HG03460 (cell line): ENCODE results near the gene RAB6B.

Experiments
- ATAC-seq: cut with Tn5 transposase; IDR thresholded peaks from one replicate; pipeline ENCODE4 v1.9.1; 2021; ENCODE audit not compliant: unreplicated experiment

RAB6B gene

DNA sequence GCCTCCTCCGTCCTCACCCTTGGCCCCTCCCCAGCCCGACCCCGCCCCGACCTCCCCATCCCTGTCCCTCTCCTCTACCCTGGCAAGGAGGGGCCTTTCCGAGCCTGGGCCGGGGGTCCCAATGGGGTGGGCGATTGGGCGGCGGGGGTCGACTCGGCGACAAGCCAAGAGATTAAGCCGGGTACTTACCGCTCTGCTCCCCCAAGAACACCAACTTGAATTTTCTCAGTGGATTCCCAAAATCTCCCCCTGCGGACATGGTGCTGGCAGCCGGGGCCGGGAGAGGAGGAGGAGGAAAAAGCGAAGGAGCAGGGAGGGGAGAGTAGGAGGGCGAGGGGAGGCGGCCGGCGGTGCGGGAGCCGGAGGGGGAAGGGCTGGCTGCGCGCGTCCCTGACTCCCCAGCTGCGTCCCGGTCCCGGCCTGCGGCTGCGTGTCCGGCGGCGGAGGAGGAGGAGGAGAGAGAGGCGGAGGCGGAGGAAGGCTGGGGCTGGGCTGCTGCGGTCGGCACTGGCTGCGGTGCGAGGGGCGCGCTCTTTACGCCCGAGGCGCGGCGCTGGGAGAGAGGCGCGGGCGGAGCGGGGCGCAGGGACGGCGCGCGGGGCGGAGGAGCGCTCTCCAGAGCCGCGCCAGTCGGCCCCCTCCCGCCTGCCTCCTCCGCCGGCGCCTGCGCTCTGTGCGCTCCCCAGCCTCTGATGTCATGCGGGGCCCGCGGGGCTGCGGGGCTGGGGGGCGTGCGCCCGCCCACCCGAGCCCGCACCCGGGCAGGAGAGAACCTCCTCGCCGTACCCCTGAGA is at the start of gene RAB6B:
RAB6B (minus strand) TSS at position 675 of the 794 bp plus-strand sequence; CDS start at position 259, 416 bp downstream.
- no peak for ATAC-seq

GRCh38 chr3:133944641-133945380 is 49.1 kb upstream of the RAB6B start:
- no peak for ATAC-seq

- no peak for ATAC-seq
Observed at GRCh38 chr3:133944181-133944580, 48.5 kb upstream of the RAB6B start.

GRCh38 chr3:133943639-133944141 is 48.0 kb upstream of the RAB6B start:
- no peak for ATAC-seq

GRCh38 chr3:133943031-133943535 is 47.4 kb upstream of the RAB6B start:
- ATAC-seq, result no peak

GRCh38 chr3:133941415-133941821 is 45.7 kb upstream of the RAB6B start:
- ATAC-seq, result no peak

GRCh38 chr3:133940536-133940935 is 44.9 kb upstream of the RAB6B start:
- ATAC-seq, result no peak

GRCh38 chr3:133939463-133939835 is 43.8 kb upstream of the RAB6B start:
- ATAC-seq, result no peak

GRCh38 chr3:133938770-133939462 is 43.2 kb upstream of the RAB6B start:
- no peak for ATAC-seq

GRCh38 chr3:133937756-133938601 is 42.3 kb upstream of the RAB6B start:
- ATAC-seq, result no peak

- no peak for ATAC-seq
Observed at GRCh38 chr3:133937061-133937686, 41.5 kb upstream of the RAB6B start.

GRCh38 chr3:133935843-133936769 is 40.4 kb upstream of the RAB6B start:
- no peak for ATAC-seq

DNA sequence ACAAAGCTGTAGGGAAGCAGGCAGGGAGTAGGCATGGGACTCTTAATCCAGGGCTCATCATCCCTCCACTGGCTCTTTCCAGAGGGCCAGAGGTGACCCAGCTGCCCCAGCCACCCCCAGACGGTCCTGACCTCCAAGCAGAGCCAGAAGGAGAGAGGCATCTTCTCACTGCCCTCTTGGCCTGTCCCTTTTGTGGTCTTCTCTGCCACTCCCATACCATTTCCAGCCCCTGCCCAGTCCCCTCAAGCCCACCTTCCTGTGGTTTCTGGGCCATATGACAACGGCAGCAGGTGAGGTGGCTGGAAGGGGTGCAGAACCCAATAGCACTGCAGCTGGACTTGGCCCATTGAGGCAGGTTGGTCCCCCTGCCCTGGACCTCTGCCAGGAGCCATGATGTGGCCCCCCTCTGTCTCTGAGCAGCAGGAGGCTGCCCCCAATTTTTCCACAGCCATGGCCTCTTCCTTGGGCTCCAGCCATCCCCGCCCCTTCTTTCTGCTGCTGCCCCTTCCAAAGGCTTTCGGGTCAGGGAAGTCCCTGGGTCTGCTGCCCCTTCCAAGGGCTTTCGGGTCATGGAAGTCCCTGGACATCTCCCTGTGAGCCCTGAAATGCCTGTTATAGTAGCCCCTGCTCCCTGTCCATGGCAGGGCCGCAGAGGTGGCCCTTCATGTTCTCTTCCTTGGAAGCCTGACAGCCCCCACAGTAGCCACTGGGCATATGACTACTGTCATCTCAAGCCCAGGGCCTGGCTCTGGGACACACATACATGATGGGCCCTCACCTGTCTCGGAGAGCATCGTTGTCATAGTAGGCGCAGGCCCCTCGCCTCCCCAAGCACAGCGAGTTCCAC is 39.5 kb upstream of the RAB6B start:
- no peak for ATAC-seq

GRCh38 chr3:133934073-133934970 is 38.6 kb upstream of the RAB6B start:
- ATAC-seq, result no peak

DNA sequence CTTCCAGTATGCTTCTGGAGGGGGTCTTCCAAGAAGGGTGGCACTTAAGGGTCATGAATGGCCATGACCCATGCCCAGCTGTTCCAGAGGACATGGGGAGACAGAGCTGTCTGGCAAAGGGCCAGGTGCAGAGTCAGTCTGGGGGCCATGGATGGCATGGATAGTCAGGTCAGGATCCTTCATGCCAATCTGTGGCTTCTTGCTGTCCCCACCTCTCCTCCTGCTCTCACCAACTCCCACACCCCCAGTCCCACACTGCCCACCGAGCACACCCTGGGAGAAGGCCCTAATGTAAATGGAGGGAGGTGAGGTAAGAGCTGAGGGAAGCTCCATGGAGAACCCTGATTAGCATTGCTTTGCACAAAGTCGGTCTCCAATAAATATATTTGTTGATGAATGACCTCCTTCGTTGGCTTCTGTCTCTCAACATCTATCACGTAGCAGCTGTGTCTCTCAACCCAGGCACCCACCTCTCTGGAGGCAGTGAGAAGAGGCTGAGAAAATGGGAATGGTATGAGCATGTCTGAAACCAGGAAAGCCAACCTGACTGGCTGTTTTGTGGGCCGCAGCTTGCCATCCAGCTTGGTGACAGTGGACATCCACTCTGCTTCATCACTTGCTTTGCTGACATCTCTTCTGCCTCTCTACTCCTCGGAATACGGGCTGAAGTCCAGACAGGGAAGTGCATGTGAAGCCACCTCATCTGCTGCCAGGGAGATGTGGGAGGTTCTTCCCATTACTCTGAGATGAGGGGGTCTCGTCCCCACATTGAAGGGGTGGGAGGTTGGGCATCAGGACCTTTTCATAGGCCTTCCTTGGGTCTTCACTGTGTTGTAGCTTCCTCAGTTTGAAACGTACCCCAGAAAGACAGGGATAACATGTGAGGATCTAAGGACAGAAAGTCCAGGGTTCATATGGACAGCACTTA is 37.7 kb upstream of the RAB6B start:
- no peak for ATAC-seq

GRCh38 chr3:133932009-133932408 is 36.3 kb upstream of the RAB6B start:
- no peak for ATAC-seq
